GM18502 (cell line): Measurements from ENCODE around the gene CTDSP2.
"Not testable (repeated sequence)": the region's sequence is repeated elsewhere in the genome, so short reads cannot be mapped to it uniquely, and the experiment has no call there.

Experiments
- ATAC-seq: cut with Tn5 transposase; IDR thresholded peaks from one replicate; pipeline ENCODE4 v1.9.1; 2021; ENCODE audit warnings: mild to moderate bottlenecking; ENCODE audit not compliant: unreplicated experiment, poor library complexity

CTDSP2 gene

GRCh38 chr12:57793920-57794319 lies 52.6 kb downstream of the CTDSP2 start:
- no peak for ATAC-seq

- no peak for ATAC-seq
Observed at GRCh38 chr12:57783861-57784260, 62.7 kb downstream of the CTDSP2 start.

GRCh38 chr12:57783466-57783801 lies 63.1 kb downstream of the CTDSP2 start:
- no peak for ATAC-seq

GRCh38 chr12:57782608-57783465 lies 63.7 kb downstream of the CTDSP2 start, which contains the start of gene TSFM:
TSFM (plus strand) TSS chr12:57782787; CDS start chr12:57782802, 15 bp downstream.
- peak; percentile 84 for ATAC-seq

- ATAC-seq, result peak; percentile 9
Observed at GRCh38 chr12:57782243-57782607, 64.3 kb downstream of the CTDSP2 start.

GRCh38 chr12:57781801-57782200 lies 64.7 kb downstream of the CTDSP2 start:
- ATAC-seq, result no peak

DNA sequence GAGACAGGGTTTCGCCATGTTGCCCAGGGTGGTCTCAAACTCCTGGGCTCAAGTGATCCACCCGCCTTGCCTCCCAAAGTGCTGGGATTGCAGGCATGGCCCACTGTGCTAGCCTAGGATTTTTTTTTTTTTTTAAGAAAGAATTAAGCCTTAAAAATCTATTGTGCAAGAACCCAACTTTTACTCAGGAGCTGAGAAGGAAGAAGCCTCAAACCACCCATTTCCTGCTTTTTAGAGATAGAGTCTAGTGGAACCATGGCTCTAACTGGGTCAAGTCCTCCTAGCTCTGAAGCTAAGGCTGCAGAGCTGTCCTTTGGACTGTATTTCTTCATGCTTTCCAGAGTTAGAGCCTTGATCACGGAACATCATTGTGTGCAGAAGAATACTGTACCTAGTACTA lies 65.3 kb downstream of the CTDSP2 start:
- ATAC-seq, result no peak

- no peak for ATAC-seq
Observed at GRCh38 chr12:57780284-57780897, 66.1 kb downstream of the CTDSP2 start.

GRCh38 chr12:57779736-57780135 lies 66.8 kb downstream of the CTDSP2 start:
- ATAC-seq, result no peak

DNA sequence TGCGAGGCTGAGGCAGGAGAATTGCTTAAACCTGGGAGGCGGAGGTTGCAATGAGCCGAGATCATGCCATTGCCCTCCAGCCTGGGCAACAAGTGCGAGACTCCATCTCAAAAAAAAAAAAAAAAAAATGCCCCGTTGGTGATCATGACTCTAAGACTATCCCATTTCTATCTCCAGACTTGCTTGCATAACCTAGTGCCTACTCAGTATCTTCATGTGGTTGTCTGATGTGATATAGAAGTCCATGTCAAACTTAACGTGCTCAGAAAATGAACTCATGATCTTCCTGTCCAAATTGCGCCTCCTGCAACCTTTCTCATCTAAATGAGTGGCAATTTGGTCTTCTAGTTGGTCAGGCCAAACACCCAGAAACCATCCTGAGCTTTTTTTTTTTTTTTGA lies 68.6 kb downstream of the CTDSP2 start:
- ATAC-seq, result no peak

- no peak for ATAC-seq
Observed at GRCh38 chr12:57777367-57777766, 69.2 kb downstream of the CTDSP2 start.

- ATAC-seq, result no peak
Observed at GRCh38 chr12:57776247-57776587, 70.3 kb downstream of the CTDSP2 start.

GRCh38 chr12:57775563-57776246 lies 70.8 kb downstream of the CTDSP2 start:
- no peak for ATAC-seq

GRCh38 chr12:57775044-57775443 lies 71.5 kb downstream of the CTDSP2 start:
- no peak for ATAC-seq

DNA sequence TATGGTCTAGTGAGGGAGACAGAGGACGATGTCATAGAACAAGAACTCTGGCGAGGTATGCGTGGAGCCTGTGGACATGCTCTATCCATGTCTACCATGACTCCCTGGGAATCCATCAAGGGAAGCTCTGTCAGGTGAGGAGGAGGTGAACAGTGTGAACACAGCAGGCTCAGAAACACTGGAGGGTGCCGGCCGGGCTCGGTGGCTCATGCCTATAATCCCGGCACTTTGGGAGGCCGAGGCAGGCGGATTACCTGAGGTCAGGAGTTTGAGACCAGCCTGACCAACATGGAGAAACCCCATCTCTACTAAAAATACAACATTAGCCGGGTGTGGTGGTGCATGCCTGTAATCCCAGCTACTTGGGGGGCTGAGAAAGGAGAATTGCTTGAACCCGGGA lies 71.9 kb downstream of the CTDSP2 start:
- not testable (repeated sequence) for ATAC-seq

GRCh38 chr12:57772429-57773322 lies 73.9 kb downstream of the CTDSP2 start, which contains the start of gene EEF1AKMT3:
EEF1AKMT3 (plus strand) TSS chr12:57772614; CDS start chr12:57772725, 111 bp downstream.
- ATAC-seq, result no peak

DNA sequence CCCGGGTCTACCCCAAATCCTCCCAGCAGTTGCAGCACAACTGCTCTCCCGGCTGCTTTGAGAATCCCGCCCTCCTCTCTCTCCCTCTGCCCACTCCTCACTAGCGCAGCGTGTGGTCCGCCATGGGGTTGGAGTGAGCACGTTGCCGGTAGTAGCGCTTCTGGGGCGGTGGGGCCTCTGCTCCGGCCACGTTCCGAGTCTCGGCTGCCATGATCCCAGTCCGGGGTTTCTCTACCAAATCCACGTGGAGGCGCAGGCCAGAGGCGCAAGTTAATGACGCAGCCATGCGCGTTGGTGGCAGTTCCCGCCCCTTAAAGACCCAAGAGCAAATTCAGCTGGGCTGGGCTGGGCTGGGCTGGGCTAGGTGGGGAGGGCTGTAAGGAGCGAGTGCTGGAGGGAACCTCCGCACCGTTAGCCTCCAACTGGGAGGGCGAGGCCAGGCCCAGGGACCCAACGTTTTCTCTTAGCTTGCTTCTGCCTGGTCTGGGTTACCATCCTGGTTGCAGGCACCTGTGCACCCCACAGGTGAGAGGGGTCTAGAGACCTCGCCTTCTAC lies 74.6 kb downstream of the CTDSP2 start, which contains the start of gene METTL1:
Gene METTL1 (minus strand): TSS at position 233 of the 556 bp plus-strand sequence. CDS start 22 bp downstream, at position 211.
- ATAC-seq, result peak; percentile 89

GRCh38 chr12:57771236-57771872 lies 75.2 kb downstream of the CTDSP2 start:
- peak; percentile 84 for ATAC-seq

- ATAC-seq, result no peak
Observed at GRCh38 chr12:57770734-57771133, 75.8 kb downstream of the CTDSP2 start.
